HG02759 (cell line): Measurements from ENCODE around the gene YWHAG.

ENCODE experiments used
- ATAC-seq: cut with Tn5 transposase; IDR thresholded peaks from one replicate; pipeline ENCODE4 v1.9.1; 2021; ENCODE audit warnings: mild to moderate bottlenecking, moderate library complexity; ENCODE audit not compliant: unreplicated experiment

YWHAG gene

GRCh38 chr7:76278540-76278939, 80.3 kb downstream of the YWHAG start:
- no peak for ATAC-seq
